NCI-H2107 treated with DMSO at 0.1 percent for 48 hours (cell line): Measurements from ENCODE around the gene DDX50.
"Not testable (repeated sequence)": the region's sequence is repeated elsewhere in the genome, so short reads cannot be mapped to it uniquely, and the experiment has no call there.

Experiments
- DNase-seq: peaks from one replicate; lab custom pipeline; 2025; ENCODE audit not compliant: unreplicated experiment; lab: John Stamatoyannopoulos, UW

The DDX50 gene, protein sequence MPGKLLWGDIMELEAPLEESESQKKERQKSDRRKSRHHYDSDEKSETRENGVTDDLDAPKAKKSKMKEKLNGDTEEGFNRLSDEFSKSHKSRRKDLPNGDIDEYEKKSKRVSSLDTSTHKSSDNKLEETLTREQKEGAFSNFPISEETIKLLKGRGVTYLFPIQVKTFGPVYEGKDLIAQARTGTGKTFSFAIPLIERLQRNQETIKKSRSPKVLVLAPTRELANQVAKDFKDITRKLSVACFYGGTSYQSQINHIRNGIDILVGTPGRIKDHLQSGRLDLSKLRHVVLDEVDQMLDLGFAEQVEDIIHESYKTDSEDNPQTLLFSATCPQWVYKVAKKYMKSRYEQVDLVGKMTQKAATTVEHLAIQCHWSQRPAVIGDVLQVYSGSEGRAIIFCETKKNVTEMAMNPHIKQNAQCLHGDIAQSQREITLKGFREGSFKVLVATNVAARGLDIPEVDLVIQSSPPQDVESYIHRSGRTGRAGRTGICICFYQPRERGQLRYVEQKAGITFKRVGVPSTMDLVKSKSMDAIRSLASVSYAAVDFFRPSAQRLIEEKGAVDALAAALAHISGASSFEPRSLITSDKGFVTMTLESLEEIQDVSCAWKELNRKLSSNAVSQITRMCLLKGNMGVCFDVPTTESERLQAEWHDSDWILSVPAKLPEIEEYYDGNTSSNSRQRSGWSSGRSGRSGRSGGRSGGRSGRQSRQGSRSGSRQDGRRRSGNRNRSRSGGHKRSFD

DNA sequence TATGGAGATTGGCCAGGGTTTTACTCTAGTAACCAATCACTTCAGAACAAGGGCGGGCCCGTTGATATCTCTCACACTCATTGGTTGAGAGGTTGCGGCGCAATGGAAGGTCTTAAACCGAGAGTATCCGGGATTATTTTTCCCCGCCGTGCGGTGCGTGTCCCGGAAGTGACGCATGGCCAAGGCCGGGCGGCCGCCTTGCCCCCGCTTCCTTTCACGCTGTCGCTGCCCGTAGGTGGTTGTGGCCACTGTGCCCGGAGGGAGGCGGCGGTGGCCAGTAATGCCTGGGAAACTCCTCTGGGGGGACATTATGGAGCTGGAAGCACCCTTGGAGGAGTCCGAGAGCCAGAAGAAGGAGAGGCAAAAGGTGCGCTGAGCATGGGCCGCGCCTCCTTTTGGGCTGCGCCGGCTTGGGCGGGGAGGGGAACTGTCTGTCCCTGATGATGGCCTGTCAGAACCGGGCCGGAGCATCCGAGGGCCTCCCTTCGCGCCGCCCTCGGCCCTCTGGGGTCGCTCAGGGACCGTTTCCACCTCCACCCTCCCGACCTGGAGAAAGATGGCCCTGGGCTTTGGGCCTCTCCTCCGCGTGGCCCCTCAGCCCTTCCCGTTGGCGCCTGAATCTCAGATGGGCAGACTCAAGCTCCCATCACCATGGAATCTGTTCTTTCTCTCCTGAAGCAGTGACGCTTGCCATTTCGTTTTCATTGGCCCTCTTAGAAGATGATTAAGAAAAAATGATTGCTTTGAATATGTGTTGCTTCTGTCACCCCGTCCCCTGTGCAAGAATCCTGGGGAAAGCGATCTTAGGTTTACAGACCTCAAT is at the start of gene DDX50:
TSS of gene DDX50 (plus strand) at position 211 of the 823 bp plus-strand sequence. CDS start at position 281, 70 bp downstream.
- peak; percentile 89 for DNase-seq

DNA sequence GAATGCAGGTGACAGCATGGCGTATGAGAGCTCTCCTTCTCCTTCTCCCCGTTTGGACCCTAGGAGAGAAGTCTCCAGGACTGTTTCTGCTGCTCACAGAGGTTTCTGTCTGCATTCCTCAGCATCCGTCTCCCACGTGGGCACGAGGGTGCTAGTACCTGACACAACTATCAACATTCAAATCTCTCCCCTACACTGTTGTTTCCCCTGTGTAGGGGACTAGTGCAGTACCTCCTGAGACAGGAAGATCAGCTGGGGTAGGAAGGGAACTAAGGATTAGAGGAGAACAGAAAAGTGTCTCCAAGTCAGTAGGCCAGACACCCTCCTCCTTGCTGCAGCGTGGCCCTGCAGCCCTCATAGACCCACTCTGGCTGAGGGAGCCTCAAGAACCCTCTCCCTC is 44.8 kb upstream of the DDX50 start:
- DNase-seq: no peak

DNA sequence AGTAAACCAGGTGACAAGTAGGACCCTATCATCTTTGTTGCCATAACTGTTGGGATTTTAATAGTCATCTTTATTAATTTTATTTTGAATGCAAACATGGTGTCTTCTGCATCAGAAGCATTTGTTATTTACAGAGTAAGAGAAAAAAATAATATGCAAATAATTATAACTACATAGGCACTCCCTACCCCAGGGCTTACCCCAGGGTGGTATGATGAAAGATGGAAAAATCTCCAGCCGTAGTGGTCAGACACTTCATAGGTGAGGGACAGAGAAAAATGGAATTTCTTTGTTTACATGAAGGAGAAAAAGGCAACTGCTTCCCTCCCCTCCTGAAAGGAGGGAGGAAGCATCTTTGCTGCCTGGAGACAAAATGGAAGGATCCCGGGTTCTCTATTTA is 44.1 kb upstream of the DDX50 start:
- DNase-seq: no peak

DNA sequence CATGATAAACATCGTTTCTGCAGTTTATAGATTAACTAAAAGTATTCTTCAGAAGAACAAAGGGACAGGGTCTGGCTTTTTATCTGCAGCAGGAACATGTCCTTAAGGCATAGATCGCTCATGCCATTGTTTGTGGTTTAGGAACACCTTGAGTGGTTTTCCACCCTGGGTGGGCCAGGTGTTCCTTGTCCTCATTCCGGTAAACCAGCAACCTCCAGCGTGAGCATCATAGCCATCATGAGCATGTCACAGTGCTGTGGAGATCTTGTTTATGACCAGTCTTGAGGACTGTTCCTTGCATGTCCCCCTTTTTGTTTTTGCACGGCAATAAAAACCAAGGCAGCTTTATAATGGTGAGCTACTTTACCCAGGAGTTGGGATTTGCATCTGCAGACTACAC is 39.9 kb upstream of the DDX50 start:
- no peak for DNase-seq

DNA sequence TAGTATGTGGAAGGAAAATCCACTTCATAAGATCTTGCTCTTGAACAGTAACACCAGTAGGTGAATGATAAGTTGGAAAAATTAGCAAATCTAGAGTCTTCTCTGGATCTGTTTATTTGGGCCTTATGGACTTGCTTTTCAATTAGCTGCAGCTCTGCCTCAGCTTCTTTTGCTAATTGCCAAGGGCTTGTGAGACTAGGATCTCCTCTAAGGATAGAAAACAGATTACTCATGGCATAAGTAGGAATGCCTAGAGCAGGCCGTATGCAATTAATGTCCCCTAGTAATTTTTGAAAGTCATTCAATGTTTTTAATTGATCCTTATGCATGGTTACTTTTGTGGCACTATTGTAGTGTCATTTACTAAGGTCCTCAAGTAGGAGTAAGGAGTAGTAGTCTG is 36.5 kb upstream of the DDX50 start:
- DNase-seq: no peak

DNA sequence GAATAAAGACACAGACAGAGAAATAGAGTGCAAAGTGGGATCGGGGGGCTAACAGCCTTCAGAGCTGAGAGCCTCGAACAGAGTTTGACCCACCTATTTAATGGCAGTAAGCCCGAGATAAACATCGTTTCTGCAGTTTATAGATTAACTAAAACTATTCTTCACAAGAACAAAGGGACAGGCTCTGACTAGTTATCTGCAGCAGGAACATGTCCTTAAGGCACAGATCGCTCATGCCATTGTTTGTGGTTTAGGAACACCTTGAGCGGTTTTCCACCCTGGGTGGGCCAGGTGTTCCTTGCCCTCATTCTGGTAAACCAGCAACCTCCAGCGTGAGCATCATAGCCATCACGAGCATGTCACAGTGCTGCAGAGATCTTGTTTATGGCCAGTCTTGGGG is 32.9 kb upstream of the DDX50 start:
- not testable (repeated sequence) for DNase-seq

DNA sequence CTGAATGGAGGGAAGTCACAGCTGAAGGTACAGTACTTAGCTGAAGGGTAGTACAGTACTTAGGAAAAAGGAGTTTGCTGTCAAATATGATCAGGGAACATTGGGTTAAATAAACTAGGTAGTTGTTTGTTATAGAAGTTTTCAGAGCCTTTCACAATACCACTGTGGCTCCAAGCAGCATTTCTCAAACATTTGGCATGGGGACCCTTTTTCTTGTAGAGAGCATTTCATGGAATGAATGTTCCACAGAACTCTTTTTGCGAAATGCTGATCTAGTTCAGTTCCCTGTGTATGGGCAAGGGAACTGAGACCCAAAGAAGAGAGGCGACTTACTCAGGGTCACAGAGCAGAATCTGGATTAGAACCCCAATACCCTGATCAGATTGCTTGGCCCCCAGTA is 31.5 kb upstream of the DDX50 start:
- DNase-seq: no peak

DNA sequence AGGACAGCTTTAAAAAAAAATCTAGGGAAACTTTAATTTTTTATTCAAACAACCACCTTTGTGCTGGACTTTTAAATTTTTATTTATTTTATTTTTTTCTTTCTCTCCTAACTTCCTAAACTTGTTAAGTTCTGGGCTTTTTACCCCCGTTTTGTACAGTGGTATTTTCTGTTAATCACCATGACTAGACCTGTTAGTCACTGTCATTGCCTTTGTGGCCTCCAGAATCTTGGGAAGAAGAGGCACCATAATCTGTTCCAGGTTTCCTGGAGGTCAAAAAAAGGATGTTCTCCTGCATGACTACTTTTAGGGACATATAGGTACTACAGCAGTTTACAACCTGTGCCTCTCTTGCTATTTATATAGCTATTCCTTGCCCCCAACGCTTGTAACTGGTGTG is 31.1 kb upstream of the DDX50 start:
- no peak for DNase-seq

DNA sequence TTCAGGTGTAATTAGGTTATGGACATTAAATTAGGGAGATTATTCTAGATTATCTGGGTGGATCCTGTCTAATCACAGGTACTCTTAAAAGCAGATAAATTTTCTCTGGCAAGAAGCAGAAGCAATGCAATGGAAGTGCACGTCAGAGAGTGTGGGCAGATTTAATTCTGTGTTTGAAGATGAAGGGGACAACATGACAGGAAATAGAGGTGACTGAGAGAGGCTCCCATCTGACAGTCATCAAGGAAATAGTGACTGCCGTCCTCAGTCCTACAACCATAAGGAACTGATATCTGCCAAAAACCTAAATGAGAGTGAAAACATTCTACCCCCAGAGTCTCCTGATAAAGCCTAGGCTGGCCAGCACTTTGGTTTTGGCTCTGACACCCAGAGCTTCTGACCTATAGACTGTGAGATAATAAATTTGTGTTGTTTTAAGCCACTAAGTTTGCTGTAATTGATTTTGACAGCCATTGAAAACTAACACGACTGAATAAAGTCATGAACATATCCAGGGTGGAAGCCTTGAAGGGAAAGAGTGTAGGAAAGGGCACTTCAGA is 30.5 kb upstream of the DDX50 start:
- no peak for DNase-seq

DNA sequence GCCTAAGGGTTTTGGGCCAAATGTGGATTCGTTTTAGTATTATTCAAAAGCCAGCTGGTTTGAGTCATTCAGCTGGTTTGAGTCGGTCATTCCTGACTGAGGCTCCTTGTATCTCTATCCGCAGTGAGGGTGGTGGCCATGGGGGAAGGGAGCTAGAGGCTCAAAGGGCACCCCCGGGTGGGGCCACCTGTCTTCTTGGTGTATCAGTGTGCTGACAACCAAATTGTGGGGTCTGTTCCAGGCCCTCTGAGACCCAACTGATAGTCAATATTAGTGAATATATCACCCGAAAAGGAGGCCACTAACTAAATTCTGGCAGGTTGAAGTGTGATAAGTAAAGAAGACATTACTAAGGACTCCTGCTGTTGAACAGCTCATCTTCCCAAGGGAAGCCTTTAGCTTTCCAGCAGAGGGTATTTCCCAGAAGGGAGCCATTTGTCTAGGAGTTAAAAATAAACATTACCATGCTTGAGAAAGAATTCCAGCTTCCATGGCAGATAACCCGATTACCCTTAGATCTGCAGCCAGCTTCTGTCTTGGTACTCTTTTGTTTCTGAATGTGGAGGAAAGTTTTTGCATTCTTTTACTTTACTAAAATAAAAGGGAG is 29.9 kb upstream of the DDX50 start:
- DNase-seq: peak; percentile 14

DNA sequence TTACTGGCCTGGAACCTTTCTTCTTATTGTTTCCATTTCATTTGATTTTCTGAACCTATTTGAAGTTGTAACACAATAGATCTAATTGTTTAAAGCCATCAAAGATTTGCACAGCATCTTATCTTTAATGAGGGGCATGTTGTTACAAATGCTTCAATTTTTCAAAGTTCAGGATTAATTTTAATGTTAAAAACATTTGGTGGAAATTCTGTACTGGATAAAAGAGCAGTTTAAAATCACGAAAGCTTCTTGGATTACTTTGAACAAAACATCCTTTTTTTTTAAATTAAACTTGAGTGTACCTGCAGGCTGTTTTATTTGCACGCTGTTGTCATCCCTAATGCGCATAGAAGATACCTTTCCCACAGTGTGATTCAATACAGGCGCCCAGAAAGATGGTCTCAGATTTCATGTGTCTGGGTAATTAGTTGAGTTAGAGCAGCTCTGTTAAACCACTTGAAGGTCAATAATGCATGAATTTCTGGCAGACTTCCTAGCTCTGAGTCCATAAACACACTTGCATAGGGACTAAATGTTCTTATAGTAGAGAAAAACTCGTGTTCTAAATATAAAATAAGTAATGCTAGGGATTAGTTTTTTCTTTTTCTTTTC is 29.3 kb upstream of the DDX50 start:
- peak; percentile 92 for DNase-seq

DNA sequence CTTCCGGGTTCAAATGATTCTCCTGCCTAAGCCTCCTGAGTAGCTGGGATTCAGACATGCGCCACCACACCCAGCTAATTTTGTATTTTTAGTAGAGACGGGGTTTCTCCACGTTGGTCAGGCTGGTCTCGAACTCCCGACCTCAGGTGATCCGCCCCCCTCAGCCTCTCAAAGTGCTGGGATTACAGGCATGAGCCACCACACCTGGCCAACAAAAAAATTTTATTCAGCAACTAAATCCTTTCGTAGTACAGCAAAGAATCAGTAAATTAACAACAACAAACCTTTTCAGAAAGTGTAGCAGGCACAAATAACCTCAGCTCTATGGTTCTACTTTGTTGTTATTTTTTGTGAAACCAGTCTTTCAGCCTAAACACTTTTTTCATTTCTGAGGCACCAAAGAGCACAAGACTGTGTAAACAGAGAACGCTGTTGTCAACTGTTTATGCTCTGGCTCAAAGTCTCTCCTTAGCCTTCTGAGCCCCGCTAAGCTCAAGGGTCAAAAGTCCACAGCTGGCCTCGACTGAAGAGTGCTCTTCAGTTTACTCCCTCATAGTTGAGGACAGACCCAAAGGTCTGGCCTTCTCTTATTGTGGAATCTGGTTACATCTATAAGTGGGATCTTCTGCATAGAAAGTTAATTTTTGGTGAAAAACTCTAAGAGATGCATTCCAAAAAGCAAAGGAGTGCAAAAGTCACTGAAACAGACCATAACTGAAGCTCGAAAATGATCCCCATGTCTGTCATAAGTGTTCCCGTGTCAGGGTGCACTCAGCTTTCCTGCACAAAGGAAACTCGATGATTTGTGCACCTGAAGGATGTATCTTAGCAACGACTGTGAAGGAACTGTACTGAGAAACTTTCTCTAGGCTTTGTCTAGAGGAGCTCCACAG is 24.6 kb upstream of the DDX50 start:
- DNase-seq: peak; percentile 28

DNA sequence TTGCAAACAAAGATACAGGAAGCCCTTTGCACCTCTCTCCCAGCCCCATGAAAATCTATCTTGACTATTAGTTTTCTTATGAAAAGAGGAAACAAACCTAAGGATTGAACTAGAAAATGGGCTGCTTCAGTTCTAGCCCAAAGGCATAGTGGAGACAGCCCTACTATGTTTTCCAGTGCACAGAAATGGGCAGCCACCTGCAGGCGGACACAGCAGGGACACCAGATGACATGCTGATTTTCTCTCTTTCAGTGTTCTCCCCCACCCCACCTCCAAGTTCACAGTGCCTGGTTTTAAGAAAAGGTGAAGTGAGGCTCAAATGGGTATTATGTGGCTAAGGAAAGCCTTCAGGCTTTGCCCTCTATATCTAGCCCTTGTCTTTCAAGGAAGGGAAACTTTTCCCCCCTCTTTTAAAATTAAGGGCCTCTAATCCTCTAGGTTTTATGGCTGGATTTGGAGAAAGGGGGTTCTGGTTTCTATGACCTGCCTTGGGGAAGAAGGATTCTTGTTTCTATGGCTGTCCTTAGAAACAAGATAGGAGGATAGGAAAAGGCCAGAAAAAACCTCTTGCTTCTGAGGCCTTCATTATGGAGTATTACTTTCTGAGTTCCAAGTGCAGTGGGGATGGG is 23.5 kb upstream of the DDX50 start:
- no peak for DNase-seq

DNA sequence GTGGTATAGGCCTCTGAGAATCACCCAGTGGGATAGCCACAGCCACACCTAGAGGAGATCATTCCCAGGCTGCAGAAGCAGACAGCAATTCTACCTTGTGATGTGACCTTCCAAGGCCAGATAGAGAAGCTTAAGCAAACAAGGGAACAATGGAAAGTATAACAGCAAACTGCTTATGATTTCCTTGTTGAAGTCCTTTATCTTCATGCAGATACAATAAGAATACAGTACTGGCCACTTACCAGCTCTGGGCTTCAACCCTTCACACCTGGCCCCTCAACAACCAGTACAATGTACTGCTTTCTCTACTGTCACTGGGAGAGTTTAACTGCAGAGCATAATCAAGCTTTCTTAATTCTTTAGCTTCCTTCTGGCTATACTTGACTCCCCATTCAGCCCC is 22.6 kb upstream of the DDX50 start:
- DNase-seq: no peak

DNA sequence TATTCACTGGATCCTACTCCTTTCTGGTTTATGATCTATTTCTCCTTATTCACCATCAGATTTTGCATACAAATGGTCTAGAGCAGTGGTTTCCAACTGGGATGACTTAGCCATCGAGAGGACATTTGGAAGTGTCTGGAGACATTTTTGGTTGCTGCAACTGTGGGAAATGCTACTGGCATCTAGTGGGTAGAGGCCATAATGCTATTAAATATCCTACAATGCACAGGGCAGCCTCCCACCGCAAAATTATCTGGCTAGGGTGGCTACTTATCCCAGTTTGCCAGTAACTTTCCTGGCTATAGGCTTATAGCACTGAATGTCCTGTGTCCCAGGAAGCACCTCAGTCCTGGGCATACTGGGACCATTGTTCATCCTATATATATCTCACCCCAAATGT is 21.5 kb upstream of the DDX50 start:
- DNase-seq: no peak

DNA sequence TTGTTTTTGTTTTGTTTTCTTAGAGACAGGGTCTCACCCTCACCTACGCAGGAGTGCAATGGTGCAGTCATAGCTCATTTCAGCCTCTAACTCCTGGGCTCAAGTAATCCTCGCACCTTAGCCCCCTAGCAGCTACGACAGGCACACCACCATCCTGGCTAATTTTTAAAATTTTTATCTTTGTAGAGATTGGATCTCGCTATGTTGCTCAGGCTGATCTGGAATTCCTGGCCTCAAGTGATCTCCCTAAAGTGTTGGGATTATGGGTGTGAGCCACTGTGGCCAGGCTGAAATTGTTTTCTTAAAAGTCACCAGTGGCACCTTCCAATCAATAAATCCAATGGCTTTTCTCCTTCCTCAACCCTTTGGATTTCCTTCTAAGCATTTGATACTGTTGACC is 20.9 kb upstream of the DDX50 start:
- DNase-seq: no peak

DNA sequence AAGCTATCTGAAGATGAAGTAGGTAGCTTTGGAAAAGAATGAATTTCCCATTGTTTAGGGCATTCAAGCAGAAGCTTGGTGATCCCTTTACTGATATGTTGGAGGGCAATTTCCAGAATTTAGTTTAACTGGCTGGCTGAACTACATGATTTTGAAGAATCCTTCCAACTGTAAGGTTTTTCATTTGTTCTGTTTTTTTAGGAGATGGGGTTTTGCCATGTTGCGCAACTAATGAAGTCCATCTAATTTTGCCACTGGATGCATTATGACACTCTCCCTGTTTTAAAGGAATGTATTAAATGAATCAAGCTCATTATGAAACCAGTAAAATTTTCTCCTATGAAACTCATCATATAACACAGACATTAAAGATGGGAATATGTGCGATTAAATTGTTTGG is 6.1 kb upstream of the DDX50 start:
- no peak for DNase-seq

DNA sequence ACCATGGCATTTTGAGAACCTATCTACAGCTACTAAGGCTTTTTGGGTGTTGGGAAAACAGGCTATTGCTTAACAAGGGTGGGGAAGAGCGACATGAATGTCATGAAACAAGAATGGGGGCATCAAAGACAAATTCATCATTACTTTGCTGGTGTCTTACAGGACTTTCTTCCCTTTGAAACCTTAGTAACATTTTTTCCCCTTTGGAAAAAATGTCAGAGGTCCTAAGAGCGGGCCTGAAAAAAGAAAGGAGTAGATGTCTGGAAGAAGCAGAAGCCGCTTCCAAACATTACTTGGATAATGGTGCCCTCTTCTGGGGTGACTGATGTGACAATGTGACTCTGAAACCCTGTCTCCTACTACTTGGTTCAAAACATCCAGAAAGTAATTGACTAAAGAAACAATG is 3.8 kb upstream of the DDX50 start:
- DNase-seq: peak; percentile 66

DNA sequence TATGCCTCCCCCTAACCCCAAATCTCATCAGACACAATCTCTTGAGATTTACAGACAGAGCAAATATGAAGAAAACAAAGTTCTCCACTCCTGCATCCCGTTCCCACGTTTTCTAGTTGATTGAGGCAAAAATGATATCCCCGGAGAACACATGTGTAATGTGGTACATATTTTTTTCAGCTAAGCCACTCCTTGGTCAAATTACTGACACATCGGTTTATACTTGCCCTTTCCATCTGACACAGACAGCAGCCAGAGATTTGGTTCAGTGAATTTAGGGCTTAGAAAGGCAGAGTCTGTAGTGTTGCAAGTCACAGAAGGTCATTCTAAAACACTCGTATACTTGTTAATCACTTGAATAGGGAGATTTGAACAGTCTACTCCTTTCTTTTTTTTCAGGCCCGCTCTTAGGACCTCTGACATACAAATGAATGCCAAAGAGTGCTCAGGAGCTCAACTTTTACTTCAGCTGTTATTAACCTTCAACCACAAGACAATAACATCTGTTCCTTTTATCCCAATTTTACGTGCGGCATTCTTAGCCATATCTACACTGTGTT is 1.8 kb upstream of the DDX50 start:
- no peak for DNase-seq
